Nucleus accumbens (tissue), 56 donors: Measurements from ENCODE around the gene RNPEP.
"Not testable (repeated sequence)": the region's sequence is repeated elsewhere in the genome, so short reads cannot be mapped to it uniquely, and the experiment has no call there.

Experiments
- DNase-seq, 56 donors: peaks; one replicate each; lab custom pipeline; 2025; lab: John Stamatoyannopoulos, UW

The RNPEP gene, protein sequence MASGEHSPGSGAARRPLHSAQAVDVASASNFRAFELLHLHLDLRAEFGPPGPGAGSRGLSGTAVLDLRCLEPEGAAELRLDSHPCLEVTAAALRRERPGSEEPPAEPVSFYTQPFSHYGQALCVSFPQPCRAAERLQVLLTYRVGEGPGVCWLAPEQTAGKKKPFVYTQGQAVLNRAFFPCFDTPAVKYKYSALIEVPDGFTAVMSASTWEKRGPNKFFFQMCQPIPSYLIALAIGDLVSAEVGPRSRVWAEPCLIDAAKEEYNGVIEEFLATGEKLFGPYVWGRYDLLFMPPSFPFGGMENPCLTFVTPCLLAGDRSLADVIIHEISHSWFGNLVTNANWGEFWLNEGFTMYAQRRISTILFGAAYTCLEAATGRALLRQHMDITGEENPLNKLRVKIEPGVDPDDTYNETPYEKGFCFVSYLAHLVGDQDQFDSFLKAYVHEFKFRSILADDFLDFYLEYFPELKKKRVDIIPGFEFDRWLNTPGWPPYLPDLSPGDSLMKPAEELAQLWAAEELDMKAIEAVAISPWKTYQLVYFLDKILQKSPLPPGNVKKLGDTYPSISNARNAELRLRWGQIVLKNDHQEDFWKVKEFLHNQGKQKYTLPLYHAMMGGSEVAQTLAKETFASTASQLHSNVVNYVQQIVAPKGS

GRCh38 chr1:201982623-201983379 is at the start of gene RNPEP:
Gene RNPEP (plus strand): TSS chr1:201982648. CDS start chr1:201982667, 19 bp downstream.
- DNase-seq, result peak in 43 of 56 donors; percentile 16 to 72 (median 50)

- no peak for DNase-seq
Measured at GRCh38 chr1:201933840-201934430, 48.5 kb upstream of the RNPEP start.

- DNase-seq, result no peak
Measured at GRCh38 chr1:201937624-201938213, 44.7 kb upstream of the RNPEP start.

DNA sequence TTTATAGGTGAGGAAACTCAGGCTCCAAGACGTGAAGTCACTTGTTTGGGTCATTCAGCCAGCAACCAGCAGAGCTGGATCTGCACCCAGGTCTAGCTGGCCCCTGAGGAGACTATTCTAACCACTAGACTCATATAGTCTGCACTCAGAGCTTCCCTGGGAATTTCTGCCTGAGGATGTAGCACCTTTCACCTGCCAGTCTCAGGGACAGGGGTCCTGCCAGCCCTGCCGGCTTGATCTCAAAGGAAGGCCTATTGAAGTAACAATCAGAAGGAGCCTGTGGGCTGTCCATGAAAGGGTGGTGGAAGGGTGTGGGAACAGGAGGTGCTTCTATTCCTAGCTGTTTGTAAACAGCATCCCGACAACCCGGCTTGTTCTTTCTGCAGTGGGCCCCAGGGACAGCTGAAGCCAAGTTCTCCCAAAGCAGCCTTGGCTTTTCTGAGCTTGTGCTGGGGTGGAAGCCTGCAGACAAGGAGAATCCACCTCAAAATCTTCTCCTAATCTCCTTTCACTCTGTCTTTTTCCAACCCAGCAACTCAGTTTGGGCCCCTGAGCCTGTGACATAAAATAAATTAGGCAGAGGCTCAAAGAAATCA is 43.9 kb upstream of the RNPEP start:
- no peak for DNase-seq

DNA sequence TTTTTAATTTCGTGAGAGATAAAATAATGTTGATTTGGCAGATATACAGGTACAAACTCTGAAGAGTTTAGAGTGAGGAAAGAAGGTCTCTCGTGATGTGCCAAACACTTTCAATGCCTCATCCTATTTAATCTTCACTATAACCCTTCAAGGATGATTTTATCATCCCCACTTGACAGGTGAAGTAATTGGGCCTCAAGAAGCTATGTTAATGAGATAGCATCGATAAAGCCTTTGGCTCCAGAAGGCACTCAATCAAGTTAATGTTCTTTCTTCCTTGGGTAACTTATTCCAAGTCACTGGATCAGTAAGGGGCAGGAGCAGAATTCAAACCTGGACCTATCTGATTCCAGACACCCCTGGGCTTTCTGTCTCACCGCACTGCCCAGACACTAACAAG is 43.3 kb upstream of the RNPEP start:
- no peak for DNase-seq

DNA sequence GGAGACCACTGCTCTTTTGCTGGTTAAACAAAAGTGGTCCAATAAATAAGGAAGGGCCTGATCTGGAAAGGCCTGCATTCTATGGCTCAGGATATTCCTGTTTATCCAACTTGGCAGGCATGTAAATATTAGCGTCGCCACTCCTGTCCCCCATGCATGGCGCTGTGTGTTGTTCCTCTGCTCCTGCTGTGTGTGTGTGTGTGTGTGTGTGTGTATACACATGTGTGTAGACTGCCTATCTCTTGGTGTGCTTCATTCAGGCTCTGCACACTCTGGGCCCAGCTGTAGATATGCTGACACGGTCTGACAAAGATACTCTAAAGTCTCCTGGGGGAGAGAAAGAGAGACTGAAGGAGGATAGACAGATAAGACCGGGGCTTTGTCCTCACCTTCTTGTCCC is 42.9 kb upstream of the RNPEP start:
- no peak for DNase-seq

DNA sequence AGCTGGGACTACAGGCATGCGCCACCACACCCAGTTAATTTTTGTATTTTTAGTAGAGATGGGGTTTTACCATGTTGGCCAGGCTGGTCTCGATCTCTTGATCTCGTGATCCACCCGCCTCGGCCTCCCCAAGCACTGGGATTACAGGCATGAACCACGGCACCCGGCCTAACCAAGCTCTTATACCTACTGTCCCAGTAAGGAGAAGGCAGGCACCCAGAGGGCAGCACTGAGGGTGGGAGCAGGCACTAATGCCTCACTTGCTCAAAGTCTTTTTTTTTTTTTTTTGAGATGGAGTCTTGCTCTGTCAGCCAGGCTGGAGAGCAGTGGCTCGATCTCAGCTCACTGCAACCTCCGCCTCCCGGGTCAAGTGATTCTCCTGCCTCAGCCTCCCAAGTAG is 42.1 kb upstream of the RNPEP start:
- DNase-seq, result not testable (repeated sequence)

DNA sequence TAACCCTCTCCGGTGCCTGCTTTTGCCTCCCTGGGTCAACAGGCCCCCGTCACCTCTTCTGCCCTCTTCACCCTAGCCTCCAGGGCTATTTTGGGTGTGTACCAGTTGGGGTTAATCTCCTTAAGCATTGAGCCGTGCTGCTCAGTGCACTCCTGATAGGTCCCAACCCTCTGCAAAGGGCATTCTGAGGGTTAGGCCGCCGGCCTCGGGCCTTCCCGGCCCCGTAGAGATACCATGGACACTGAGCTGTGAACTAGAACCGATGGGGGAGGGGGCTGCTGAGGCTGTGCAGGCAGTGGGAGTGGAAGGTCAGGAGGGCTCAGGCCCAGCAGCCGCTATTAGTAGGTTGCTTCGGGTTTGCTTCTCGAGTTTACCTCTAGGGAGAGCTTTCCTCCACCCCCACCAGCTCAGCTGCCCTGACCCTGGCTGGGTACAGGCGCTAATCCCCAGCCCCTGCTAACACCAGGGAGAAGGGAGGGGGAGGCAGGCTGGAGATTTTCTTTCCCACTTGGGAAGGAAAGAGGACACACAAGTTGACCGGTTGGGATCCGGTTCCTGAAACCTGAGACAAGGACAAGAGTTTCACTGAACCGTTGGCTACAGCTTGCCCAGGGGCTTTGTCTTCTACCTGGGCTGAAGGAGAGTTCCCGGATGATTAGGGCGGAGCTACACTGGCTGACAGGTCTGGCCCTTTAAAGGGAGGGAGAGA is 40.9 kb upstream of the RNPEP start:
- no peak for DNase-seq

DNA sequence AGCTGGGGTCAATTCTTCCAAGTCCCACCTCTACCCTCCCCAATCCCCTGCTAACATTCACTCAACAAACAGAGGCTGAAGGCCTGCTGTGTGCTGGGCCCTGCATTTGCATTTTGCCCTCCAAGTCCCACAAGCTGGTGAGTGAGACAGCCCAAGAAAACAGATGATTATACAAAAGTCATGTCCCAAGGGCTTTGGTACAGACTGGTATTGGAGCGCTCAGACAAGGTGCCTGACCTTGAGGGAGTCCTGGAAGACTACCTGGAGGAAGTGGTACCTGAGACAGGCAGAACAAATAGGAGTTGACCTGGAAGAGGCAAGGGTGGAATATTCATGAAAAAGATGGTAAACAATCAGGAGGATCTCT is 40.3 kb upstream of the RNPEP start:
- no peak for DNase-seq

DNA sequence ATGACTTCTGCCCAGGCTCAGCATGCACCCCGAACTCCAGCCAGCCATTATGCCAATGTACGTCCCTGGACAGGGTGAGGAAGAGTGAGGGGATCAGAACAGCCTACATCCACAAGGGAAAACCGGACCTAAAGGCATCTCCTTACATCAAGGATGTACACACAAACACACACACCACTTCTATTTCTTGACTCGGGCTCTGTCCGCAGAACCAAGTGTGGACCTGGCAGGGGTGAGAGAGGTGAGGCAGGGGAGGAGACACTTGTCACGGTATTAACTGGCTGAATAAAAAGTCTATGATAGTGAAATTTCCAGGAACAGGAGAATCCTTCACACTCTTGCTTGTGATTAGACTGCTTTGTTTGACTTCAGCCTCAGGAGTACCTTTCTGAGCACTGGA is 38.4 kb upstream of the RNPEP start:
- DNase-seq, result no peak

DNA sequence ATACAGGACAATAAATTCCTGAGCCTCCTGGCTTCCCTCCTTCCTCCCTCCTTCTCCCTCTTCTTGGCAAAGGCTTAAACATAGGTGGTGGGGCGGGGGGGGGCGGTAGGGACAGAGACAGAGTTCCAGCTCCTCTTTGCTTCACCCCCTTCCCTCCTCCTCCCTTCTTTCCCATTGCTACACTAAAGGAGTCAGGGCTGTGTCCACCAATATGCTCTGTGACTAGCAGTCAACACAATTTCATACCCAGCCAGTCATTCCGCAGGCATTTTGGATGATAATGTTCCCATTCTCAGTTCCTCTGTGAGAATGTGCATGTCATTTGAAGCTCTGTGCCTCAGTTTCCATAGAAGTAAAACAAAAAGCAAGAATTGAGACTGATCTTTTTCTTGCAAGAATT is 37.8 kb upstream of the RNPEP start:
- DNase-seq, result no peak

DNA sequence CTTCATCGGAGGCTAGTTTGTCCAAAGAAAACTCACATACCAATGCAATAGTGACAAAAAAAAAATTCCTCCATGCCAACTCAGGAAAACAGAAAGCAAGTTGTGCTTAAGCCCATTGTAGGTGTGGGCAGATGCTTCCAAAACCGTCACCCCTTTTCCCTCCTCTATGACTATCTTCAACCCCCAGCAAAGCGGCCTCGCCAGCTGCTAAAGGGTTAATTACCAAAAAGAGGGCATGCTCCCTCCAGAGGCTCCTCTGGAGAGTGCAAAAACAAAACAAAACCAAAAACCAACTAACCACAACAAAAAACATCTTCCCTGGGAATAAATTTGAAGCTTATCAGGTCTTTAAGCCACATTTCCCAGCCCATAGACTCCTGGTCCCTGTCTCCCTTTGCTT is 37.3 kb upstream of the RNPEP start:
- no peak for DNase-seq

GRCh38 chr1:201945863-201946223 is 36.6 kb upstream of the RNPEP start:
- peak in 1 of 56 donors; percentile 31 for DNase-seq

DNA sequence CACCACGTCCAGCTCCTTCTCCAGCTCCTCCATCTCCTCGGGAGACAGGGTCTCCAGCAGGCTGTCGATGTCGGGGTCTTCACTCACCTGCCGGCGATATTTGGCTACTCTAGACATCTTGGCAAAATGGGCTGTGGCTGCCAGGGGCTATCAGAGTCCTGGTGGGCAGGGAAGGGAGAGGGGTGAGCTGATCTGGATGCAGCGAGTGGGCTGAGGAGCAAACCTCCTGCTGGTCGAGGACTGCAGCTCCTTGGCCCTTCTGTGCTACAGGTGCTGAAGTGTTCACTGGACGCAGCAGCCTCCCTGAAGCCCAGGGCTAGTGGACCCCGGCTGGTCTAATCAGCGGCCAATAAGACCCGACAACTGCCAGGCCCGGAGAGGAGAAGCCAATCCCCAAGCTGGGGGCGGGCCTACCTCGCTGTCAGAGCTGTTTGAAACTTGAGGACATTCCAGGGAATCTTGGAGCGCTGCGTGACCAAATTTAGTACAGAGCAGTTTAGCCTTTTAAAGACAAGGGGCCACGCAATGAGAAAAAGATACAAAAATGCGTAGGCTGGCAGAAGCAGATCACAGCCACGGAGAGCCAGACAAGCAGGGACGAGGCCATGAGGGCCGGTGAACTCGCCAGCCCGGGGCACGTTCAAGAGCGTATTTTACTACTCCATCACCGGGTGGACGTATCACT is 36.1 kb upstream of the RNPEP start, which contains the start of gene LMOD1:
Gene LMOD1 (minus strand): TSS at position 325 of the 685 bp plus-strand sequence. CDS start 208 bp downstream, at position 117.
- DNase-seq, result peak in 44 of 56 donors; percentile 2 to 72 (median 32)

GRCh38 chr1:201947697-201948008 is 34.8 kb upstream of the RNPEP start:
- DNase-seq, result no peak

DNA sequence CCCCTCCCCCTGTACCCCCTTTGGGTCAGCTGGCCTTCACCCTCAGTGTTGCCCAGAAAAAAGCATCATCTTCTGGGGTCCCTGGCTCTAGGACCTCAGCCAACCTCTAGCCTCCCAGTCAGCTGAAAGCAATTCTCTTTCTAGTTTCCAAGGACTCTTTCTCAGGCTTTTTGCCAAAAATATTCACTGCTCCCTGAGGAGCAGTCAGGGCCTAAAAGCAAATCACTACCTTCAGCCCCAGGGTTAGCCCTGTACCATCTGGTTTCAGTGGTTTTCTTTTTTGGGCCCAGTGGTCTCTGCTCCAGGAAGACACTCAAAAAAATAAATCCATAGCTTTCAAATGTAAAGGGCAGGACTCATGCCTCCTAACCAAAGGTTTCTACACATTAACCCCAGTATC is 33.0 kb upstream of the RNPEP start:
- DNase-seq, result no peak

DNA sequence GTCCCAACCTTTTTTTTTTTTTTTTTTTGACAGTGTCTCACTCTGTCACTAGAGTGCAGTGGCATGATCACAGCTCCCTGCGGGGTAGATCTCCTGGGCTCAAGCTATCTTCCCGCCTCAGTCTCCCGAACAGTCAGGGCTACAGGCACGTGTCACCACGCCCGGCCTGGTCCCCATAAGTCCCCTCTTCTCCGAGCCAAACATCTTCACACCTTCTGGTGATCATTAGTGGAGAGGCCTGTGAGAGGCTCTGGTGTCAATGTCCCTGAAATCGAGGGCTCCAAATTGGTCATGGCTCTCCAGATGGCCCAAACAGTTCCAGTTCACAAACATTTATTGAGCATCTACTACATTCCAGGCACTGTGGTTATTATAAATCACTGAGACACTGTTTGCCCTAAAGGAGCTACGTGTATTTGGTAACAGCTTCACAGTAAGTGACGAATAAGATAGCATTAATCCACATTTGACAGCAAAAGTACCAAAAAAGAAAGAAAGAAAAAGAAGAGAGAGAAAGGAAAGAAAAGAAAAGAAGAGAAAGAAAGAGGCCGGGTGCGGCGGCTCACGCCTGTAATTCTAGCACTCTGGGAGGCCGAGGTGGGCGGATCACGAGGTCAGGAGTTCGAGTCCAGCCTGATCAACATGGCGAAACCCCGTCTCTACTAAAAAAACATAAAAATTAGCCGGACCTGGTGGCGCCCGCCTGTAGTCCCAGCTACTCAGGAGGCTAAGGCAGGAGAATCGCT is 28.0 kb upstream of the RNPEP start:
- DNase-seq, result no peak

- peak; percentile 62 to 99 (median 95) for DNase-seq
Measured at GRCh38 chr1:201955009-201955728, 27.3 kb upstream of the RNPEP start, which contains the start of gene TIMM17A. Gene TIMM17A (plus strand): TSS chr1:201955503. CDS start chr1:201955527, 24 bp downstream.
